HFF-Myc (cell line): Measurements from ENCODE around the gene TMEM106C.

Experiments
- DNase-seq: peaks from one replicate; pipeline ENCODE4 v3.0.0-alpha.2; 2011; ENCODE audit warnings: low read depth; ENCODE audit errors: extremely low read depth
- H3K4me3 ChIP-seq: replicated peaks from 2 replicates; pipeline ENCODE4 v1.5.1; 2011; ENCODE audit warnings: low read depth, mild to moderate bottlenecking, control low read depth, low read length
- CTCF ChIP-seq: IDR thresholded peaks from 2 replicates; pipeline ENCODE4 v1.5.1; 2012; ENCODE audit warnings: mild to moderate bottlenecking, low read depth, low read length, control low read depth; ENCODE audit errors: missing control alignments

TMEM106C gene

DNA sequence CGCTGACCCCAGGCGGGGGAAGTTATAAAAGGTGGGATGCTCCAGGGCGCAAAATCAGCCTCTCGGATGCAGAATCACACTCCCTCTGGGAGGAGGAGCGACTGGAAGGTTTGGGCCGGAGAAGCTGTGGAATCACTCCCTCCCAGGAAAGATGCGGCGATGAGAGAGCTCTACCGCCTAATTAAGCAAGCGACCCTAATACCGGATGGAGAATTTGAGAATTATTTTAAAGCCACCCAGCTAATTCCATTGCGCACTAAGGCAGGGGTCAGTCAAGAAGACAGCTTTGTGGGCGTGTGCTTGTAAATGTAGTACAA, 39.0 kb downstream of the TMEM106C start:
- no peak for DNase-seq
- H3K4me3 ChIP-seq: peak overlapping the region; percentile 50
- no peak for TF ChIP-seq CTCF

DNA sequence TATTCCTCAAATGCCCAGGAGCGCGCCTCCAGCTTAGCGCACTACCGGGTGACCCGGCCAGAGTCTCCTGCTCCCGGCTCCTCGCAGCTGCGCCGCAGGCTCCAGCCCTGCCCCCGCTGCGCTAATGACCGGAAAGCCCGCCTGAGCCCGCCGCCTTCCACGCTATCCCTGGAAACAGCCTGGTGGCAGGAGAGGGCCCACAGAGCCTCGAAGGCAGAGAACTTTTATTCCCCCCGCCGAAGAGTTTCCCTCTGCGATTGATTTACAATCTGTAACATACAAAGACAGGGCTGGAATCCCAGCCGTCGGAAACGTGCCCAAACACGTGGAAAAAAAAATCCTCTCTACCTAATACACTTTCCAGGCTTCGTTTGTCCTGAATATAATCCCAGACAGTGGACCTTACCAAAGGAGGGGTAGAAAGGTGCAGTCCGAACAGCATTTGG, 39.4 kb downstream of the TMEM106C start:
- DNase-seq: no peak
- TF ChIP-seq CTCF: no peak
- H3K4me3 ChIP-seq: peak overlapping the region; percentile 50; the same call in 1 of the 2 replicates

DNA sequence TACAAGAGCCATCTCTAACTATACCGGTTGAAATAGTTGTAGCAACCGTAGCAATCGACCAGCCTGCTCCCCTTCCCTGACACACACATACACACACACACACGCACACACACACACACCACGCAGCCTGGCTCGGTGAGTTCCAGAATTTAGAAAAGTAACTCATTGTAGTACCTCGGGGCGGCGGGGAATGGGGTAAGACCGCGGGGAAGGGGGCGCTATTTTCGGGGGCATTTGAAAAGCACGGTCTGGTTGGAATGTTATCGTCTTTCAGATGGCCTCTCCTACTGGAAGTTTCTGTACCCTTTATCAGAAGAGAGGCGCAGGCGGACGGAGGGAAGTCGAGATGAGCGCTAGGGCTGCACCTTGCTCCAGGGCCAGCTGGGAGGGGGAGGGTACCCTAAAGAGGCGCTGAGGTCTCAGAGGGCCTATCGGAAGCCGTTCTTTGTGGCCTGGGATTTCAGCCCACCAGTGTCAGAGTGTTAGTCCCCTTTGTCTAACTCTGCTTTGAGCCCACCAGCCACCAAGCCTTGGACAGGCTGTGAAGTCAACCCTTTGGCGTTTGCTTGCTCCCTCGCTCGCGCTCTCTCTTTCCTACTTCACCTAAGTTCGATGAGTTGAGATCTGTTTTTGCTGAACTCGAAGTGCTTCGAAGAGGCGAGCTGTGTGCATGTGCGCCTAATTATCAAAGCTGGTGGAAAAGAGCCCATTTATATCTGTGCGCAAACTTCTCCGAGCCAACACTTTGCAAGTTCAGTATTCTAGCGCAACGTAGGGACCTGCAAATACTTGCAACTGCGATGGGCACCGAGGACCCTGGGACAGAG, 40.0 kb downstream of the TMEM106C start:
- no peak for DNase-seq
- no peak for TF ChIP-seq CTCF
- peak overlapping the region; percentile 28; the same call in 1 of the 2 replicates for H3K4me3 ChIP-seq

GRCh38 chr12:48004053-48004941, 40.9 kb downstream of the TMEM106C start, which contains the start of gene COL2A1:
Gene COL2A1 (minus strand): TSS chr12:48004476. CDS start chr12:48004321, 155 bp downstream.
- H3K4me3 ChIP-seq: peak within 1 kb of the TSS; percentile 28
- TF ChIP-seq CTCF: no peak
- no peak for DNase-seq

- TF ChIP-seq CTCF: no peak
- DNase-seq: no peak
- no peak overlapping the region for H3K4me3 ChIP-seq
Observed at GRCh38 chr12:48005001-48005749, 41.8 kb downstream of the TMEM106C start.

DNA sequence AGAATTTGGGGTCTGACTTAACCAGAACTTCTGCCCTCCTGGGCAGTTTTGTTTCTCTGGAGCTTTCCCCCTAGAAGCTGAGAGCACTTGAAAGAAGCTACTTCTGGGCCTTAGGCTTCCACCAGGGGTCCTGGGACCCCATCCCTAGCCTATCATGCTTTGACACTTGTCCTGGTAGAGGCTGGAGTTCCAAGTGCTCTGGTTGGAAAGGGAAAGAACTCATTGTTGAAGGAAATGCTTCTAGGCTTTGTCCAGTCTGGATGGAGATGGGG, 42.3 kb downstream of the TMEM106C start:
- H3K4me3 ChIP-seq: no peak overlapping the region
- no peak for DNase-seq
- no peak for TF ChIP-seq CTCF
